ENCODE results near the gene HLA-A.

Gene HLA-A

DNA sequence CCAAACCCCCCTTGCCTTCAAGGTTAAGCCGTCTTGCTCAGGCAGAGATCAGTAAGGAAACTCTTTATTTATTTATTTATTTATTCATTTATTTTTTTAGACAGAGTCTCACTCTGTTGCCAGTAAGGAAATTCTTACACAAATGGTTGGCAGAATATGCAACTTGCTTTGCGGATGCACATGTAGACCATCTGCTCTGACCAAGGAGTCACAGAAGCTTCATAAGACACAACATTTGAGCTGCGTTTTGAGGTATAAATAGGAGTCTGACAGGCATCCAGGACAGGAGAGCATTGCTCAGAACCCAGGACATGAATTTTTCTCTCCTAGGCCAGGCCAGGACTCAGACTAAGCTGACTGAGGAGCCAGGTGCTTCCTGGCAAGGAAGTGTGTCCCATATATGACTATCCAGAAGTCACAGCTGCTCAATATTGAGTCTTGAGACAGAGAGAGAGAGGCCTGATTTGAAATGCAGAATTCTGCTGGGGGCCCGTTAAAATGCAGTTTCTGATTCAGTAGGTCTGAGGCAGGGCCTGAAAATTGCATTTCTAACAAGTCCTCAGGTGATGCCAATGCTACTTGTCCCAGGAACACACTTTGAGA is 43.9 kb downstream of the HLA-A start:
- Histone ChIP-seq H3K27ac (ENCODE audit: low read depth, low read length, severe bottlenecking) (no peak overlapping the region), H3K4me3 (ENCODE audit: extremely low read depth, insufficient read depth, low read length, poor library complexity, severe bottlenecking) (no peak overlapping the region), H3K4me1 (ENCODE audit: control insufficient read depth, insufficient read depth, low read length, poor library complexity, severe bottlenecking) (no peaks in the 10 kb centered on the region), H3K36me3 (ENCODE audit: control insufficient read depth, insufficient read depth, low read length) (no peaks in the 10 kb centered on the region), H3K9me3 (ENCODE audit: control insufficient read depth, low read length) (no peaks in the 10 kb centered on the region)
- 80 to 93% methylated on average over 3 of the region's 4 CpGs for WGBS, 2 experiments (ENCODE audit: insufficient coverage in 2 of 2)

DNA sequence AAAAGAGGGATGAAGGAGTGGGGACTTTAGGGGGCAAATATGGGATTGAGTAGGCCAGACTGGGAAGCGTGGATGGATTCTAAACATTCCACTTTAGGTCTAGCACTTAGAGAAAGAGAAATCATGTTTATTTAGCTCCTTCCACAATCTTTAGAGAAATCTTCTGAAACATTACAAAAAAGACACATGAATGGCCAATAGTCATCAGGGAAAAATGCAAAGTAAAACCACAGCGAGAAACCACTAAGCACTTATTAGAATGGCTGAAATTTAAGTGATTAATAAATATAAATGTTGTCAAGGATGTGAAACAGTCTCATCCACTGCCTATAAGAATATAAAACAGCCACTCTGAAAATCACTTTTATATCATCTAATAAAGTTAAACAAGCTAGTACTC is 46.9 kb downstream of the HLA-A start:
- Histone ChIP-seq H3K9me3 (ENCODE audit: control insufficient read depth, low read length) (no peaks in the 10 kb centered on the region), H3K27ac (ENCODE audit: low read depth, low read length, severe bottlenecking) (no peak overlapping the region), H3K4me1 (ENCODE audit: control insufficient read depth, insufficient read depth, low read length, poor library complexity, severe bottlenecking) (no peaks in the 10 kb centered on the region), H3K4me3 (ENCODE audit: extremely low read depth, insufficient read depth, low read length, poor library complexity, severe bottlenecking) (no peak overlapping the region), H3K36me3 (ENCODE audit: control insufficient read depth, insufficient read depth, low read length) (no peaks in the 10 kb centered on the region)
- 78 to 100% methylated on average over 1 of the region's 2 CpGs for WGBS, 2 experiments (ENCODE audit: insufficient coverage in 2 of 2)

DNA sequence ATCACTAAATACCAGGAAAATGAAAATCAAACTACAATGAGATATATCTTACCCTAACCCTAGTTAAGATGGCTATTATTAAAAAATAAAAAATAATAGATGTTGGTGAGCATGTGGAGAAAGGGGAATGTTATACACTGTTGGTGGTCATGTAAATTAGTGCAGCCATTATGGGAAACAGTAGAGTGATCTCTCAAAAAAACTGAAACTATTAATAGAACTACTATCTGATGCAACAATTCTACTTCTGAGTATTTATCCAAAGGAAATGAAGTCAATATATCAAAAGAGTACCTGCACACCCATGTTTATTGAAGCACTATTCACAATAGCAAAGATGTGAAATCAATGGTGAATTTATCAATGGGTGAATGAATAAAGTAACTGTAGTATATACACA is 48.6 kb downstream of the HLA-A start:
- Histone ChIP-seq H3K4me3 (ENCODE audit: extremely low read depth, insufficient read depth, low read length, poor library complexity, severe bottlenecking) (no peak overlapping the region), H3K4me1 (ENCODE audit: control insufficient read depth, insufficient read depth, low read length, poor library complexity, severe bottlenecking) (no peaks in the 10 kb centered on the region), H3K9me3 (ENCODE audit: control insufficient read depth, low read length) (no peaks in the 10 kb centered on the region), H3K36me3 (ENCODE audit: control insufficient read depth, insufficient read depth, low read length) (no peaks in the 10 kb centered on the region), H3K27ac (ENCODE audit: low read depth, low read length, severe bottlenecking) (no peak overlapping the region)

DNA sequence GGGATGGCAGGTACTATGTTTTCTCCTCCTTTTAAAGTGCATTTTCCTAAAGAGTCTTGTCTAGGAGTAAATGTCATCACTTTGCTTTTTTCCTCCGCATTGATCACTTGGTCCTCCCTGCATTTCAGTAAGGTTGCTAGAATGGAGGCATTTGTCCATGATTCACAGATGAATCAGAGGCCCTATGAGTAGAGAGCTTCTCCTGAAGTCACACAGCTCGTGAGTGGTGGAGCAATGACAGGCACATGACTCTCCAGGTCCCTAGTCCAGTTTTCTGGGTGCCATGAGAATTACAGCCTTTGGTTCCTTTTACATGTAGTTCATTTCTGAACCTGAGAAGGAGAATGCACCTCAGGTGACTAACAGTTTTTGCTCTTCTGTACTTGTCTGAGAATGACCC is 50.5 kb downstream of the HLA-A start:
- no peak overlapping the region for H3K4me3 ChIP-seq (ENCODE audit: extremely low read depth, insufficient read depth, low read length, poor library complexity, severe bottlenecking)
- H3K9me3 ChIP-seq (ENCODE audit: control insufficient read depth, low read length) = no peaks in the 10 kb centered on the region
- 67 to 91% methylated on average over 1 to 2 of the region's 2 CpGs for WGBS, 2 experiments (ENCODE audit: insufficient coverage in 2 of 2)
- H3K4me1 ChIP-seq (ENCODE audit: control insufficient read depth, insufficient read depth, low read length, poor library complexity, severe bottlenecking) = no peaks in the 10 kb centered on the region
- no peak overlapping the region for H3K27ac ChIP-seq (ENCODE audit: low read depth, low read length, severe bottlenecking)
- no peaks in the 10 kb centered on the region for H3K36me3 ChIP-seq (ENCODE audit: control insufficient read depth, insufficient read depth, low read length)

DNA sequence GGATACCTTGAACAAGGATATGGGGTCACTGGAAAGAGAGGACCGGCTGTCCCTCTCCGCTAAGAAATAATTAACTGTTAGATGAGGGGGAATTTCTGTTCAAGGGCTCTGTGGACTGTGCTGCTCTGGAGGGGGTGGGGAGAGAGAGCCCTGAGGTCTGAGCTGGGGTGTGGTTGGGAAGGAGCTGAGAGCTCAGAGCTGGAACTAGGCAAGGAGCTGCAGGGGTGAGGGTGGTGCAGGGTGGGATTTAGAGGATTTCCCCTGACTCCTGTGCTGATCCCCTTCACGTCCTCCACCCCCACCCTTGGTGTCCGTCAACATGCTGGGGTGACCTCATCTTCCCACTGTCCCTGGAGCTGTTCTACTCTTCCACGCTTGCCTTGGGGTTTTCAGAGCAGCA is 52.5 kb downstream of the HLA-A start:
- no peak overlapping the region for H3K4me3 ChIP-seq (ENCODE audit: extremely low read depth, insufficient read depth, low read length, poor library complexity, severe bottlenecking)
- 83 to 91% methylated on average over 4 of the region's 5 CpGs for WGBS, 2 experiments (ENCODE audit: insufficient coverage in 2 of 2)
- H3K4me1 ChIP-seq (ENCODE audit: control insufficient read depth, insufficient read depth, low read length, poor library complexity, severe bottlenecking) = no peaks in the 10 kb centered on the region
- no peaks in the 10 kb centered on the region for H3K9me3 ChIP-seq (ENCODE audit: control insufficient read depth, low read length)
- H3K36me3 ChIP-seq (ENCODE audit: control insufficient read depth, insufficient read depth, low read length) = no peaks in the 10 kb centered on the region
- no peak overlapping the region for H3K27ac ChIP-seq (ENCODE audit: low read depth, low read length, severe bottlenecking)

DNA sequence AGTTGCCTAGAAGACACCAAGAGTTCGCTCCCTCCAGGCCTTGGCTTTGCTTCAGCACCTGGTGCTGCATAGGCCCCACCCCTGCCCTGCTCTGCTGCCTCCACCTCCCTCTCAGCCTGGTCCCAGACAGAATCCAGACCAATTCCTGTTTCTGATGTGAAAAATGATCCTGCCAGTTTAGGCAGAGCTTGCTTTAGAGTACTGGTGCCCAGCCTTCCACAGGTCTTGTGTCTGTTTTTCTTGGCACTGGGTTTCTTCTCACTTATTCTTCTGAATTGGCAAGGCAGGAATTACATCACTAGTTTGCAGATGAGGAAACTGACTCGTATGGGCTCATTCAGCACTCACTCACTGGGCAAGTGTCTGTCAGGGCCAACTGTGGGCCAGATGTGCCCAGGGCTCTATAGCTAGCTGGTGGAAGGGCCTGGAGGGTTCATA is 53.0 kb downstream of the HLA-A start:
- WGBS, 2 experiments (ENCODE audit: insufficient coverage in 2 of 2) = 60 to 100% methylated on average over 1 to 2 of the region's 2 CpGs
- no peak overlapping the region for H3K27ac ChIP-seq (ENCODE audit: low read depth, low read length, severe bottlenecking)
- no peaks in the 10 kb centered on the region for H3K36me3 ChIP-seq (ENCODE audit: control insufficient read depth, insufficient read depth, low read length)
- H3K4me1 ChIP-seq (ENCODE audit: control insufficient read depth, insufficient read depth, low read length, poor library complexity, severe bottlenecking) = no peaks in the 10 kb centered on the region
- no peaks in the 10 kb centered on the region for H3K9me3 ChIP-seq (ENCODE audit: control insufficient read depth, low read length)
- H3K4me3 ChIP-seq (ENCODE audit: extremely low read depth, insufficient read depth, low read length, poor library complexity, severe bottlenecking) = no peak overlapping the region

Data from mesodermal cell (in vitro differentiated cells).